Stomach (tissue), 9 donors: Measurements from ENCODE around the gene PPP1R1B. TPM values are rescaled to one million over a fixed set of nuclear protein-coding genes. Genes with fewer than 3 reads are reported as not detected.

Experiments
- DNase-seq, 2 donors: peaks; one replicate each; pipeline versions ENCODE4 v3.0.0 to v3.0.0-alpha.2; 2013 to 2019
- H3K27ac ChIP-seq, 5 donors: fragments of 200-600 bp in 4 of 5; sonication (generic) in 4 of 5; one replicate each; pipeline ENCODE4 v1.5.1; 2013 to 2019; ENCODE audit warnings: mild to moderate bottlenecking in 1 of 5, moderate library complexity in 1 of 5
- H3K27me3 ChIP-seq, 3 donors: fragments of 200-600 bp; sonication (generic); one replicate each; pipeline ENCODE4 v1.5.1; 2017 to 2019; ENCODE audit warnings: mixed run types in 1 of 3
- H3K36me3 ChIP-seq, 4 donors: fragments of 200-600 bp; sonication (generic); 1 replicate in 3 of 4; 2 replicates in 1 of 4; pipeline ENCODE4 v1.5.1; 2016 to 2019
- H3K4me1 ChIP-seq, 4 donors: fragments of 200-600 bp; sonication (generic); one replicate each; pipeline ENCODE4 v1.5.1; 2016 to 2019
- H3K4me3 ChIP-seq, 4 donors: fragments of 200-600 bp; sonication (generic) in 3 of 4; one replicate each; pipeline ENCODE4 v1.5.1; 2016 to 2019; ENCODE audit warnings: mild to moderate bottlenecking in 1 of 4
- H3K9me3 ChIP-seq, 4 donors: fragments of 200-600 bp; sonication (generic); one replicate each; pipeline ENCODE4 v1.5.1; 2016 to 2019
- CTCF ChIP-seq, 7 experiments: fragments of 450-650 bp in 4 of 7; fragments of 200-600 bp in 3 of 7; sonication (generic) in 3 of 7; IDR thresholded peaks; one replicate each; pipeline ENCODE4 v1.5.1; 2016 to 2019; ENCODE audit warnings: antibody characterized with exemption in 7 of 7, control low read depth in 2 of 7, mild to moderate bottlenecking in 1 of 7
- EP300 ChIP-seq: sonication (generic); formaldehyde crosslinking; IDR thresholded peaks from one replicate; pipeline ENCODE4 v1.6.1; 2017; ENCODE audit warnings: antibody characterized with exemption
- POLR2A ChIP-seq, 4 donors: fragments of 450-650 bp; IDR thresholded peaks; one replicate each; pipeline ENCODE4 v1.6.1; 2016; ENCODE audit warnings: antibody characterized with exemption in 4 of 4, control low read depth in 2 of 4, mild to moderate bottlenecking in 1 of 4, moderate library complexity in 1 of 4
- POLR2AphosphoS5 ChIP-seq, 3 donors: sonication (generic); formaldehyde crosslinking; IDR thresholded peaks; one replicate each; pipeline ENCODE4 v1.6.1; 2016; ENCODE audit warnings: antibody characterized with exemption in 3 of 3
- WGBS, 5 donors: extraction: QIAGEN DNeasy Blood & Tissue Kit in 3 of 5; methylation state at CpG; one replicate each; pipeline versions ENCODE4 v1.1.5 to v1.1.7; 2013 to 2018; 5-methylcytosine and 5-hydroxymethylcytosine counted together
- intact Hi-C: fragments of 100-400 bp; cut with DNase I; formaldehyde crosslinking; loops from one replicate; pipeline ENCODE4 v1.15.1; 2023; ENCODE audit warnings: low total_unique reads
- polyA plus RNA-seq, 3 donors: library from polyadenylated mRNA; stranded (reverse); fragments of 200-250 nt; gene quantifications; one replicate each; pipeline ENCODE4 v1.2.3, GENCODE V29; 2013
- total RNA-seq, 5 donors: library from RNA; depleted of rRNA; stranded (reverse); fragments of >200 nt; gene quantifications; one replicate each; pipeline versions ENCODE4 v1.1.0 to v1.2.3, GENCODE V29; 2014 to 2016
- donor health status: healthy with polysubstance abuse.
- donor health status: Bipolar disorder and iron deficiency.
- donor health status: healthy.

PPP1R1B gene
- total and polyA plus RNA-seq, 8 donors: 0.58 to 279 (median 10.3) TPM

GRCh38 chr17:39605492-39606433, 21.0 kb upstream of the PPP1R1B start:
- H3K36me3 ChIP-seq: no peaks in the 10 kb centered on the region
- DNase-seq: no peak
- no peaks in the 10 kb centered on the region for H3K9me3 ChIP-seq
- peak overlapping the region in 3 of 4 donors; percentile 22 to 45 (median 26) for H3K4me3 ChIP-seq
- H3K4me1 ChIP-seq: peaks cover 27 to 51% (median 42%) of the 10 kb centered on the region in 4 donors
- no peak overlapping the region for H3K27ac ChIP-seq
- no peak for TF ChIP-seq CTCF (IDR thresholded peaks at IDR 0.05)
- TF ChIP-seq EP300: no peak
- H3K27me3 ChIP-seq: peaks cover 32 to 100% (median 85%) of the 10 kb centered on the region in 3 donors
- 1 to 3% (median 2%) methylated on average over 44 to 102 of the region's 102 CpGs for WGBS, 5 donors
- intact Hi-C loops: no loop called here

GRCh38 chr17:39606434-39607056, 20.2 kb upstream of the PPP1R1B start:
- Histone ChIP-seq H3K27me3 (peaks cover 32 to 99% (median 78%) of the 10 kb centered on the region in 3 donors), H3K4me3 (peak overlapping the region in 3 of 4 donors; percentile 22 to 45 (median 26)), H3K36me3 (no peaks in the 10 kb centered on the region), H3K9me3 (no peaks in the 10 kb centered on the region), H3K27ac (no peak overlapping the region), H3K4me1 (peaks cover 27 to 51% (median 42%) of the 10 kb centered on the region in 4 donors)
- intact Hi-C loops: no loop called here
- 0 to 3% (median 2%) methylated on average over 8 to 66 of the region's 66 CpGs for WGBS, 5 donors
- DNase-seq: no peak
- no peak for TF ChIP-seq POLR2AphosphoS5 (IDR thresholded peaks at IDR 0.05)
- TF ChIP-seq EP300: no peak
- TF ChIP-seq CTCF (IDR thresholded peaks at IDR 0.05): no peak
- TF ChIP-seq POLR2A (IDR thresholded peaks at IDR 0.05): no peak

- WGBS, 5 donors: 2 to 9% (median 3%) methylated on average over 13 to 40 of the region's 40 CpGs
- Histone ChIP-seq H3K9me3 (no peaks in the 10 kb centered on the region), H3K4me3 (peak overlapping the region in 3 of 4 donors; percentile 22 to 45 (median 26))
Measured at GRCh38 chr17:39607057-39607850, 19.5 kb upstream of the PPP1R1B start.

GRCh38 chr17:39607851-39608130, 19.0 kb upstream of the PPP1R1B start, which contains the start of gene NEUROD2:
NEUROD2 (minus strand) TSS chr17:39607920; CDS start chr17:39606599, 1,321 bp downstream.
- Histone ChIP-seq H3K4me3 (peak within 1 kb of the TSS in 3 of 4 donors; percentile 22 to 45 (median 26)), H3K4me1 (peaks cover 27 to 51% (median 42%) of the 10 kb centered on the region in 4 donors), H3K27me3 (peaks cover 32 to 97% (median 70%) of the 10 kb centered on the region in 3 donors), H3K27ac (no peak within 1 kb of the TSS), H3K9me3 (no peaks in the 10 kb centered on the region), H3K36me3 (no peaks in the 10 kb centered on the region)
- DNase-seq: no peak
- TF ChIP-seq POLR2AphosphoS5 (IDR thresholded peaks at IDR 0.05) (no peak), EP300 (no peak), CTCF (IDR thresholded peaks at IDR 0.05) (no peak), POLR2A (IDR thresholded peaks at IDR 0.05) (no peak)
- 2 to 9% (median 8%) methylated on average over 19 to 20 of the region's 20 CpGs for WGBS, 5 donors
- intact Hi-C loops: no loop called here

More at GRCh38 chr17:39607057-39607850, 19.5 kb upstream of the PPP1R1B start:
- TF ChIP-seq POLR2A (IDR thresholded peaks at IDR 0.05) (no peak), EP300 (no peak)
- DNase-seq: no peak
- H3K27ac ChIP-seq: no peak overlapping the region
- H3K36me3 ChIP-seq: no peaks in the 10 kb centered on the region
- intact Hi-C loops: no loop called here
- peaks cover 32 to 97% (median 71%) of the 10 kb centered on the region in 3 donors for H3K27me3 ChIP-seq
- peaks cover 27 to 51% (median 42%) of the 10 kb centered on the region in 4 donors for H3K4me1 ChIP-seq
